Kidney capillary endothelial cell (primary cell): ENCODE measurements around the gene TTC14.
A peak's percentile ranks its signal among the peaks of the same experiment; 100 is the strongest.
"Not testable (repeated sequence)": the region's sequence is repeated elsewhere in the genome, so short reads cannot be mapped to it uniquely, and the experiment has no call there.

ENCODE experiments used
- DNase-seq: peaks from one replicate; pipeline ENCODE4 v3.0.0-alpha.2; 2018; ENCODE audit warnings: low spot score

TTC14 gene

DNA sequence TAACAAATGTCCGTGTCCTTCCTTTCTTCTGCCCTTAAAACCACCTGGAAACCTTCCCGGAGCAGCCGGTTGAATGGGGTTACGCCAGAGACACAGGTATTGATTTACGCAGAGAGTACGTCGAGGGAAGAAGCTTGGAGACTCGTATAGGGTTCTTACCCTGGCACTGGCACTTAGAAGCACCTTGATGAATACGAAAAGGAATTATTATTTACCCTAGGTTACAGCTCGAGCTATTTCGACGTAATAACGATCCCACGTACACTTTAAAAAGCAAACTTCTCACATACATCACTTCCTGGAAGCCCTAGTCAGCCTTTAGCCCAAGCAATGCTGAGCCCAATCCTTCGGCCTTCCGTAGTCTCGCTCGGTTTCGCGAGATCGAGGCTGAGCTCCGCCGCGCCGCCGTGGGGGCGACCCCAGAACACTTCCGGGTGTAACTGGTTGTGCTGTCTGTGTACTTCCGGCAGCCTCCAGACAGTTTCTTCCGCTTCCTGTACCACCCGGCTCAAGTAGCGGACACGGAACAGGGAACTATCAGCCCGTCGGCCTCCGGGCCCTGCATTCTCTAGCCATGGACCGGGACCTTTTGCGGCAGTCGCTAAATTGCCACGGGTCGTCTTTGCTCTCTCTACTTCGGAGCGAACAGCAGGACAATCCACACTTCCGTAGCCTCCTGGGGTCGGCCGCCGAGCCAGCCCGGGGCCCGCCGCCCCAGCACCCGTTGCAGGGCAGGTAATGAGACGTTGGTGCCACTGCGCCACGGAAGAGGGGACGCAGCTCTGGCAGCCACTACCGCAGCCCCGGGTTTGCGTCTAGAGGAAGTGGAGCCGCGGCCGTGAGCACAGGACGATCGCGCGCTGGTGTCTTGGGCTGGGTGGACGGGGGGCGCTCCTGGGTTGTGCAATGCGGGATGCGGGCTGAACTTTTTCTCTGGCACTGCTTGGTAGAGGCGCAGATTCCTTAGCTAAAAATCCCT, at the start of gene TTC14:
TTC14 (plus strand) TSS at position 476 of the 979 bp plus-strand sequence; CDS start at position 575, 99 bp downstream.
- peak; percentile 92 for DNase-seq

GRCh38 chr3:180563406-180563805, 38.6 kb upstream of the TTC14 start:
- no peak for DNase-seq

DNA sequence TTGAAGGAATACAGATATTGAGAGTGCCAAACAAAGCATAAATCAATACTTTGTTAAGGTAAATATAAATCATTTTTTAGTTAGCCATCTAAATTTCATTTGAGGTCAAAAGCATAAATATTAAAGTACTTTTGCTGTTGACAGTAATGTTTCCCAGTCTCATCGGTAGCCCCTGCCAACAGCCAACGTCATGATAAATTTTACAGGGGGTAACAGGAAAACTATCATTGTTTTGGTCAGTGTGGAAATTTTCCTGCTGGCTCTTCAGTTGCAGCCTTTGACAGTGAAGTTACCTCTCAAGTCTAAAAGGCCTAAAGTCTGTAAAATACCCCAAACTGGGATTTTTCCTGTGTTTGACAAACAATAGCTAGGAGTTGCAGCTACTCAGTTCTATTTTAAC, 37.3 kb upstream of the TTC14 start:
- no peak for DNase-seq

GRCh38 chr3:180570238-180570637, 31.7 kb upstream of the TTC14 start:
- DNase-seq = no peak

DNA sequence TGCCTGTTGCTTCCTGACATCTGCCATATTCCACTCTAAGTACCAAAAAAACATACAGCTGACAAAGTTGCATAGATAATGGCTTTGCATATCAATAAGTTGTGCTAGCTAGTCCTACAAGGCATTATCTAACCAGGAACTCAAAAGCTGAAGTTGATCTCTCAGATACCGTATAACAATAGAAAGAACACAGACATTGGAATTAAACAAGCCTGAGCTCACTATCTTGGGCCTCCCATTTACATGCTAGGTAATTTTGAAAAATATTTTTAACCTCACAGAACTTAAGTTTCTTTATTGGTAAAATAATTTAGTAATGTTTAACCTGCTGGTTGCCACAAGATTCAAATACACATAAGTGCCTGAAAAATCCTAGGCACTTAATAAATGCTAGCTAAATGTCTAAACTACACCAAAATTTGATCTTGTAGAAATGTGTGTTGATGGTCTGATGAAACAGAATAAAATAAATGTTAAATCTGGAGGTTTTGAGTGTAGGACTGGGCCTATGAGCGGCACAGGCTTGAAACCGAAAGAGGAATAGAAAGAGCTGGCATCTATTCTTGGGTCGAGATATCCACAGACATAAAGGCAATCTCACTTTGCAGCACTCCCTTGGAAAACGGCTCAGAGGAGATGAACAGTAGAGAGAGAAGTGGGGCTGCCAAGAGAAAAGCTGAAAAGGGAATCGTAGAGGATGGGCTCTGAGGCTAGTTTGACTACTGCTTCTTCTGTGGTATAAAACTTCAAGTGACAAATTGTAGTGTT, 29.9 kb upstream of the TTC14 start:
- no peak for DNase-seq

- DNase-seq = no peak
Observed at GRCh38 chr3:180575571-180575970, 26.4 kb upstream of the TTC14 start.

DNA sequence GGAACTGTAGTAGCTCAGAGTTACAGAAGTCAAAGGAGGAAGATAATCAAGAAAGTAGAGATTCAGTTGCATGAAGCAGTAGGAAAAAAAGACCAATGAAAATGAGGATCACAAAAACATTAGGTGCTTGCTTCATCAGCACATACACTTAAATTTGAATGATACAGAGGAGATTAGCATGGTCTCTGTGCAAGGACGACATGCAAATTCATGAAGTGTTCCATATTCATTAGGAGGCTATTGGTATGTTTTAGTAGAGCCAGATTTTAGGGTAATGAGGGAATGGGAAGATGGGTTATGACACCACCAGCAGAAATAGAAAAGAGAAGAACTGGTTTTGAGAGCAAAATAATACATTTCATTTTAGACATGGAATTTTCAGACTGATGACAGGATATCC, 21.0 kb upstream of the TTC14 start:
- DNase-seq = no peak

DNA sequence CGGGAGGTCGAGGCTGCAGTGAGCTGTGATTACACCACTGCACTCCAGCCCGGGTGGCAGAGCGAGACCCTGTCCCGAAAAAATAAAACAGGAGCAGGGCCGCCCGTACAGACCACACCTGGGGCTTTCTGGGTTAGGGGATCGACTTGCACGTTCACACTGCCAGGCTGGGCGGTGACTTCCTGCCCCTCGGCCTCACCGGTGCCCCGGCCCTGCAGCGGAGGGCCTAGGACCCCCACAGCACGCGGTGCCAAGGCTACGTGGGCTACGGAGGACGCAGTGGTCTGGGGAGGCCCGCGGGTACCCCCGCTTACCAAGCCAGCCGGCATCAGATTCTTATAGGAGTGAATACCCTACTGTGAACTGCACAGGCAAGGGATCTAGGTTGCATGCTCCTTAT, 11.6 kb upstream of the TTC14 start:
- DNase-seq = no peak

DNA sequence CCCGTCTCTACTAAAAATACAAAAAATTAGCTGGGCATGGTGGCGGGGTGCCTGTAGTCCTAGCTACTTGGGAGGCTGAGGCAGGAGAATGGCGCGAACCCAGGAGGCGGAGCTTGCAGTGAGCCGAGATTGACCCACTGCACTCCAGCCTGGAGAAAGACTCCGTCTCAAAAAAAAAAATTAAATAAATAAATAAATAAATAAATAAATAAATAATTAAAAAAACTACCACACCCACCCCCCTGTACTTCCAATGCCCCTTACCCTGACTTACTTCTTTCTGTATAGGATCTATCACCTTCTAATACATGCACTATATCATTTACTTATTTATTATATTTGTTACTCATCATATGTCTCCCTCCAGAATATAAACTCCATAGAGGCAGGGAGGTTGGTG, 8.3 kb upstream of the TTC14 start:
- DNase-seq = not testable (repeated sequence)

GRCh38 chr3:180594631-180595558, 7.1 kb upstream of the TTC14 start:
- DNase-seq = peak; percentile 42

DNA sequence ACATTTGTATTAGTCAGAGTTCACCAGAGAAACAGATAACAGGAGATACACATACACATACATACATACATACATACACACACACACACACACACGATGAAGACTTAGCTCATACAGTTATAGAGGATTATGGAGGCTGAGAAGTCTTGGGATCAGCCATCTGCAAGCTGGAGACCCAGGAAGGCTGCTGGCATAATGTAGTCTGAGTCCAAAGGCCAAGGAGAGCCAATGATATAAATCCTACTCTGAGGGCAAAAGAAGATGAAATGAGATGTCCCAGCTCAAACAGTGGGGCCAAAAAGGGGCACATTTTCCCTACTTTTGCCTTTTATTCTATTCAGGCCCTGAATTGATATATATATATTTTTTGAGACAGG, 6.4 kb upstream of the TTC14 start:
- no peak for DNase-seq

DNA sequence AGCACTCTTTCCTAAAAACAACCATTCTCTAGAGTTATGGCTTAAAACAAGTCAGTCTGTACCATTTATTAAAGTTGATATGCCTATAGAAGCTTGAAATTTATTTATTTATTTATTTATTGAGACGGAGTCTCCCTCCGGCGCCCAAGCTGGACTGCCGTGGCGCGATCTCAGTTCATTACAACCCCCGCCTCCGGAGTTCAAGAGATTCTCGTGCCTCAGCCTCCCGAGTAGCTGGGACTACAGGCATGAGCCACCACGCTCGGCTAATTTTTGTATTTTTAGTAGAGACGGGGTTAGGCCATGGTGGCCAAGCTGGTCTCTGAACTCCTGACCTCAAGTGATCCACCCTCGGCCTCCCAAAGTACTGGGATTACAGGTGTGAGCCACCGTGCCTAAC, 1.5 kb upstream of the TTC14 start:
- no peak for DNase-seq

DNA sequence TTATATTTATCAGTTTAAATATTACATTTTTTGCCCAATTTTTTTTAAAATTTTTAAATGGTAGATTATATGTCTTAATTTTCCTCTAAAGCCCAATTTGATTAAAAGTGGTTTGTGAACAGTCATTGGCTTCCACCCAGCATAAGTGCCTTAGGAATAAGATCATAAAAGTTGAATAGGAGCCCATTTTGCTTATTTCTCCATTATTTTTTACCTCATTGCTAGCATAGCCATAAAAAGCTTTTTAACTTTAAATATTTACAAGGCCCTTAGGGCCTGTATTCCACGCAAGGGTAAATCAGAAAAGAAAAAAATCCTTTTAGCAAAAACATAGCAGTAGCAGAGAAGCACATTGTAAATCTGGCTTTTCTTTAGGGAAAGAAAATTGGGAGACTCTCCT, 9.0 kb downstream of the TTC14 start:
- DNase-seq = no peak

DNA sequence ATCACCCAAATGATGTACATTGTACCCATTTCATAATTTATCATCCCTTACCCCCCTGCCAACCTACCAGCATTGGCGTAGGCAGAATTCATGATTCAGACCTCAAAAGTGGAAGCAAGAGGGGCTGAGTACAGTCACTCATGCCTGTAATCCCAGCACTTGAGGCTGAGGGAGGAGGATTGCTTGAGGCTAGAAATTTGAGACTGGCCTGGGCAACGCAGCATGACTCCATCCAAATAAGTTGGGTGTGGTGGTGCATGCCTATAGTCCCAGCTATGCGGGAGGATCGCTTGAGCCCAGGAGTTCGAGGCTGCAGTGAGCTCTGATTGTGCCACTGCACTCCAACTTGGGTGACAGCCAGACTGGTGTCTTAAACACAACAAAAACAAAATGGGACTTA, 10.4 kb downstream of the TTC14 start:
- no peak for DNase-seq

DNA sequence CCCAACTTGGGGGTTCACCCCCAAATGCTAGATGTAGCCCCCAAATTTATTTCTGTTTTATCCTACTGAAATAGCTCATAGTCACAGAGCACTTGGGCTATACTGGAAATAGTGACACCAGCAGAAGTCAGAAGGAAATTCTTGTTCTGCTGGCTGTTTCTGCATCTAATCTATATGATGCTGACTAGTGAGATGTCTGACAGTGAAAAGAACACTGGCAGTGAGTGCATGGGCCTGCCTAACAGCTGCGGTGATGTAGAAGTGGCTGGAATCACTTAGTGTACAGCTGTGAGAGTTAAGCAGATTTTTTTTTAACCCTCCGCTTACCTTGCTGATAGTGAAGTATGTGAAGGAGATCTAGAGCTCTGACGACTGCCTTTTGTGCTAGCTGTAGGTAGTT, 14.0 kb downstream of the TTC14 start:
- no peak for DNase-seq

- peak; percentile 13 for DNase-seq
Observed at GRCh38 chr3:180617049-180617448, 15.1 kb downstream of the TTC14 start.

DNA sequence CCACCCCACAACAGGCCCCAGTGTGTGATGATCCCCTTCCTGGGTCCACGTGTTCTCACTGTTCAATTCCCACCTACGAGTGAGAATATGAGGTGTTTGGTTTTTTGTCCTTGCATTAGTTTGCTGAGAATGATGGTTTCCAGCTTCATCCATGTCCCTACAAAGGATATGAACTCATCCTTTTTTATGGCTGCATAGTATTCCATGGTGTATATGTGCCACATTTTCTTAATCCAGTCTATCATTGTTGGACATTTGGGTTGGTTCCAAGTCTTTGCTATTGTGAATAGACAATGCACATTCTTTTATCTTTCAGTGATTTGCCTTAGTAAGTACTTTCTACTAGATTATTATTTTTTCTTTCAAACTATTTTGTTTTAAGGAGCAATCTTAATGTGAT, 16.6 kb downstream of the TTC14 start:
- not testable (repeated sequence) for DNase-seq

- DNase-seq = no peak
Observed at GRCh38 chr3:180619723-180620122, 17.8 kb downstream of the TTC14 start.

DNA sequence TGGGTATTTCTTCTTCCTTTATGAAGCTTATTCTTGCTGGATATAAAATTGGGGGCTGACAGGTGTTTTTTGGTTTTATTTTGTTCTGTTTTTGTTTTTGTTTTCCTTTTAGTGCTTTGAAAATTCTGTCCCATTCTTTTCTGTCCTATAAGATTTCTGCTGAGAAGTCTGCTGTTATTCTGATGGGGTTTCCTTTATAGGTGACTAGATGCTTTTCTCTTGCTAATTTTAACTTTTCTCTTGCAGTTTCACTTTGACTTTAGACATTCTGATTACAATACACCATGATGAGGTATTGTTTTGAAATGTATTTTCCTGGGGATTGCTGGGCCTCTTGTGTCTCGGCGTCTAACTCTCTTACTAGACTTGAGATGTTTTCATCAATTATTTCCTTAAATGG, 22.8 kb downstream of the TTC14 start:
- DNase-seq = no peak

GRCh38 chr3:180626844-180627243, 24.9 kb downstream of the TTC14 start:
- DNase-seq = no peak

DNA sequence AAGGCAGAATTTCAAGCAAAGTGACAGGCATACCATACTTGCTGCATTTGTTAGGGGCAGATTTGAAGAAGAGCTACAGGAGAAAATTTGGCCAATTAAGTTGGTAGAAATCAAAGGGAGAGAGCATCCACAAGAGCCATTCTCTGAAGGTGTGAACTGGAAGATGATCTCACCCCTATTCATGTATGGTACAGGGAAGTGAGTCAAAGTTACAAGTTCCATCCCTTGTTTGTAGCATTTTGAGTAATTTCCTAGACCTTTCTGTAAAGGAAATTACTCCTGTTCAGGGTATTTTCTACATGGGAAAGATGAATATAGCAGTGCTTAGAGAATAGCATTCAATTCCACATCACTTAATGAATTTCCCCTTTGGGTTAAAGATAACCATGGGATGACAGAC, 28.4 kb downstream of the TTC14 start:
- peak; percentile 81 for DNase-seq

DNA sequence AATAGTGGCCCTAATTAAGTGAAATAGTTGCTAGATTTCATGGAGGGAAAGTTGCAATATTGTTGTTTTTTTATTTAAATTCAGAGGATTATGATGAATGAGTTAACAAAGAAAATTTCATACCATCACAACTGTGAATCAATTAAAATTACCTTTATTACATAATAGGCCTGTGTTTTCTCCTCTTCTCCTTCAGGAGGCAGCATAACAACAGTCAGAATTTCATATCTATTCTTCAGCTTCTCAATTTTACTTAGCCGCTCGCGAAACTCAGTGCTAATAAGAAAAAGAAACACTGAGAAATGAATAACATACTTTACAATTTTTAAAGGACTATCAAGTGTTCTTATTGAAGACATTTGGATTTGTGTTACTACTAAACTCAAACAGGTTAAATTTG, 29.4 kb downstream of the TTC14 start:
- no peak for DNase-seq
